HG03103 (cell line): Measurements from ENCODE around the gene WNT2.
"Not testable (repeated sequence)": the region's sequence is repeated elsewhere in the genome, so short reads cannot be mapped to it uniquely, and the experiment has no call there.

Experiments used
- ATAC-seq: cut with Tn5 transposase; IDR thresholded peaks from one replicate; pipeline ENCODE4 v1.9.1; 2021; ENCODE audit warnings: low read depth; ENCODE audit not compliant: unreplicated experiment

Gene WNT2

DNA sequence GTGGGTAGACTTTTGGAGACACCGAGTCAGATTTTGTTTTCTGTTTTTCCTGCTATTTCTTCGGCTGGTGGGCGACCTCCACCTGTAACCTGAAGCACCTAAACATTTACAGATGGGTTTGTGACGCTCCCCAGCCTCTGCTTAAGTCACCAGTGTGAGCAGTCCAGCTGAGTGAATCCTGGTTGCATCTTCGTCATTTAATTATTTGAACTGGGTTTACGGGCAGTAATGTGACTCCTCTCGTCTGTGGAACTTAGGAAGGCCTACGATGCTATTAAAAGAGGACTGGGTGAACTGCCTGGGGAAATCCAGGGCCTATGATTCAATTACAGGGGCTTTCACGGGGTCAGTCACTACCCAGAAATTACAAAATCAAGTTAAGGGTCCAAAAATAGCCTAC is 52.5 kb downstream of the WNT2 start:
- no peak for ATAC-seq

DNA sequence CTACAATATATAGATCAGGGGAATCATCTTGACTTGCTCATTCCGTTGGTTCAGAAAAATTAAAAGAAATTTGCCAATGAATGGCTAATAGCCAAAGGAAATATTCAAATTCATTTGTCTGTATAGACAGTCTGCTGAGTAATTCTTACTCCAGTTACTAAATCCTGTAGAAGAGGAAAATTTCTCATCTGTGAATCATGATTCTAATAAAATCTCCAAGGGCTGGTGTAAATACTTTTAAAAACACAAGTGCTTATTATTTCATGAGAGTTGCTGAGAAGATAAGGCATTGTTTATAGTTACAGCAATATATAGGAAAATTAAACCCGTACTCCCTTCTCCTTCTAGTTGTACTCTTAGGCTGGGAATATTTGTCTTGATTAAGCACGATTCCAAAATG is 53.0 kb downstream of the WNT2 start:
- no peak for ATAC-seq

DNA sequence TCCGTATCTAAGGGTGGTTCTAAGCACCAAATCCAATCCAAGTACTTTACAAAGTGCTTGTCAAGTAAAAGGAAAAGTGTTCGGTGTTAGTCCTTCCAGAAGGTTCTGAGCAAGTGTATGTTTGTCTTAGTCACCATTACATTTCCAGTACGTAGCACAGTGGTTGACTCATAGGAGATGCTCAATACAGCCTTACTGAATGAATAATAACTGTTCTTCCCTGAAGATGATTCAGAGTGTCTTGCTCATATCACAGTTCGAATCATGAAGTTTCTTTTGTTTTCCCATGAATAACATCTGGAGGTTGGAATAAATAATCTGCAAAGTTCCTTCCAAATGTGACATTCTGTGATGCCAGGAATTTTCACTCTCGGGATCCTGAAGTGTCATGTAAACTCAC is 53.4 kb downstream of the WNT2 start:
- no peak for ATAC-seq

DNA sequence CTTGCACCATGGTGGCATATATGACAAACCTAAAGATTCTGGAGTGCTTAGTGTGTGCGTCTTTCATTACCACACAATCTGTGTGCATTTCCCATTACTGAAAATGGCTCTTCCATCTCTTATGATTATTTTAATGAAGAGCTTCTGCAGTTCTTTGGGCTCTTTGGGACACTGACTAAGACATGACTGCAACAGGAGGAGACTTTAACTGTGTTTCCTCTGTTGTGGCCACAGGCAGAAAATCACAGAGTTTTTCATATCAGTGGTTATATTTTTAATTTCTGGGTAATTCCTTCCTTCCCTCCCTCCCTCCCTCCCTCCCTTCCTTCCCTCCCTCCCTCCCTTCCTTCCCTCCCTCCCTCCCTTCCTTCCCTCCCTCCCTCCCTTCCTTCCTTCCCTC is 58.1 kb downstream of the WNT2 start:
- no peak for ATAC-seq

DNA sequence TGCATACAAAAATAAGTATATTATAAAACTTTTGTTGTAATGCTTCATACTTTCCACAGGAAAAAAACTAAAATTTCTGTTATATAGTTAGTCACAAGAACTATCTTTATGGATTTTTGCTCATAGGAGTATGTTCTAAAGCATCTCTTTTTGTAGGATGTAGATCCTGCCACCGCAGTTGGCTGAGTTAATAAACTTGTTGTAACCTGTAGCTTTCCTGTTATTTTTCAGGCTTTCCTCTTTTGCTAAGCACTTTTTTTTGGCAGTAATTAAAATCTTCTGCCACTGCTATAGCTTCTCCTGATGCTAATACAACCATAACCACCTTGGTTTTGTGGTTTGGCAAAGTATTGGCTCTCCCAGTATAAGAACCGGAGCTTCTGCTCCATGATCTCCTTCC is 60.3 kb downstream of the WNT2 start:
- no peak for ATAC-seq

DNA sequence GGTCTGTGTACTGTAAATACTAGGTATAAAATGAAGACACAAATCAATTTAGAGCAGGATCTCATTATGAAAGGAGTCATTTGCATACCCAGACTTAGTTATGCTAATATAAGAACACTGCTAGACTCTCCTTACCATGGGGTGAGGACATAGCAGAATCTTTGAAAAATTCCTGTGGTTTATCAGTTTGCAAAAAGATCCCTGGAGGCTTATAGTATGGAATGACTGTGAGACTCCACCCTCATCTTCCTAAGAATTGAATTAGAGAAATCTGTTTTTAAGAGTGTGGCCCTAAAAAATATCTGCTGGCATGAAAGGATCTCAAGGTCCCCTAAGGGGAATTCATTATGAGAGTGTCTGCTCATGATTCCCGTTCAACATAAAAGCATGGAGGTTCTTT is 63.2 kb downstream of the WNT2 start:
- no peak for ATAC-seq

DNA sequence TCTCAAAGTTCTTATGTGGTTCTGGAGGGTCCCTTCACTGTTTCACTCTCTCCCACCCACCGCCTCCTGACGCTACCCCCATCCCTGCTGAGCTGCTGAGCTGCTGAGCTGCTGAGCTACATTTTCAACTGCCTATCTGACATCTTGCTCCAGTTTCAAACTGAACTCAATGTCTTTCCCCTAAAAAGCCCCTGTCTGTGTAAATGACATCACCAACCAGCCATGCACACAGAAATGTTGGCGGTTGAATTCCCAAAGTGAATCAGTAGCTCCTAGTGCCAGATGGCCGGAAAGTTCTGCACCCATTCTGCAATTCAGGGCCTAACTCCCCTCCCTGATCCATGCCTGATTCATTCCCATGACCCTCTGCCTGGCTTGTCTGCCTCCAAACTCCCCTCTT is 71.2 kb downstream of the WNT2 start:
- ATAC-seq, result no peak

DNA sequence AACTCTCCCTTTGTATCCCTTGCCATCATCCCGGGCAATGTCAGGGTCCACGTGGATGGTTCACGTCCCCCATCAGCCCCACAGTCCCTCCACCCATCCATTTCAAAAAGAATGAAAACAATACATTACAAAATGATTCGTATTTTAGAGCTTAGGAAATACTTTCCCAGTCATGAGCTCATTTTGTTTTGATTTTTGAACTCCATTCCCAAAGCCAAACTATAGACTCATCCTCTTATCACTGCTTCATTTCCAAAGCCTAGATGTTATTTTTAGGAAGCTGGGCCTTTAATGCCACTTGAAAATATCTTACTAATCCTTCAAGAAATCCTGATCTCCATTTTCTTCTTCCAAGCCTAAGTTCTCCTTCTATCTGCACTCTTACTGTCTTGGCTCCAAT is 72.1 kb downstream of the WNT2 start:
- ATAC-seq, result no peak

DNA sequence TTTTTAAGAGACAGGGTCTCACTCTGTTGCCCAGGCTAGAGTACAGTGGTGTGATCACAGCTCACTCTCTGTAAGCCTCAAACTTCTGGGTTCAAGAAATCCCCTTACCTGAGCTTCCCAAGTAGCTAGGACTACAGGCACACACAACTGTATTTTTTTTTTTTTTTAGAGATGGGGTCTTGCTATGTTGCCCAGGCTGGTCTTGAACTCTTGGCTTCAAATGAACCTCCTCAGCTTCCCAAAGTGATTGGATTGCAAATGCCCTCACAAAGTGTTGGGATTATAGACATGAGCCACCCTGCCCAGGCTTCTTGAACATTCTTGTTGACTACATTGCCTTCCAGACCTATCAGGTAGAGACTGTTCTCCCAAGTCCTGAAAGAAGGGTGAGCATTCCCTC is 72.6 kb downstream of the WNT2 start:
- ATAC-seq, result no peak

DNA sequence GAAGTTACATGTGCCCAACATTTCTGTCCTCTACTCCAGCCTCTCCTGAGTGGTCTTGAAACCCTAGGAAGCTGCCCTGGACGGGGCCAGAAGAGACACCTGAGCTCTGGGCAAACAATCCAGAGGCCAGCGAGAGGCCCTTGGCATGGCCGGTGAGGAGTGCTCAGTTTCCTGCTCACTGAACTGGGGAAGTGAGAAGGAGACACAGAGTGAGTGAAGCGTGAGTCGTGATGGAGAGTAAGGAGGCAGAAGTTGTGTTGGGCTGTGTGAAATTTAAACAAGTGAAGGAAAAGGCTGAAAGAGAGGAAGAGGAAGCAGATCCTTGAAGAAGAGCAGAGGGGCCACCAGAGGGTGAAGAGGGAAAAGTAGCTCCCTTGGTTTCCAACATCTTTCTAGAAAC is 73.2 kb downstream of the WNT2 start:
- ATAC-seq, result no peak

DNA sequence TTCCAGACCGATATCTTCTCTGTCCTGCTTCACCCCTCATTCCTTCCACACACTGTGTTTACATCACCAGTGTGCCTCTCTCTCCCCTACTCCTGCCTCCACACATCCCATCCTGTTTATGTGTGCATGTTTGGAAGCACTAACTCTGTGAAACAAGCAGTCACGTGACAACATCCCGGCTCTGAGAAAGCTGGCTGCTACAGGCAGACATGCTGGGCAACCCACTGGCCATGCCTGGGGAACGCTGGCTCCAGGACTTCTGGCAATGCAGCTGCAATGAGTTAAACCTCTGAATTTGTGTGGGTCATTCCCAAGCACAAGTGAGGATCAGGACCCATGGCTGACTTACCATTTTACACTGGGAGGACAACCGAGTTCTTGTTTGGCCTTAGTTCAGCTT is 74.0 kb downstream of the WNT2 start:
- ATAC-seq, result no peak

DNA sequence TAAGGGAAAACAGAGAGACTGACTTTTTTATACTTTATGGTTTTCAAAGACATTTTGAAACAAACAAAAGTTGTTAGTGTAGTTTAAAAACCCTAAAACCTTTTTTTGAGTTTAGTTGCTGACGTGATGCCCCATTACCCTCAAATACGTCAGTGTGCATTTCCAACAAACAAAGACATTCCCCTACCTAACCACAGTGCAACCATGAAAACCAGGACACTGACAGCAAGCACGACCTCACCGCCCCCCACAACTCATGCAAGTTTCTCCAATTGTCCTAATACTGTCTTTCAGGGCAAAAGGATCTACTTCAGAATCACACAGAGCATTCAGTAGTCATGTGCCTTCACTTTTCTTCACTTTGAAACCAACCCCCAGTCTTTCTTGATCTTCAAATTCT is 75.0 kb downstream of the WNT2 start:
- no peak for ATAC-seq

DNA sequence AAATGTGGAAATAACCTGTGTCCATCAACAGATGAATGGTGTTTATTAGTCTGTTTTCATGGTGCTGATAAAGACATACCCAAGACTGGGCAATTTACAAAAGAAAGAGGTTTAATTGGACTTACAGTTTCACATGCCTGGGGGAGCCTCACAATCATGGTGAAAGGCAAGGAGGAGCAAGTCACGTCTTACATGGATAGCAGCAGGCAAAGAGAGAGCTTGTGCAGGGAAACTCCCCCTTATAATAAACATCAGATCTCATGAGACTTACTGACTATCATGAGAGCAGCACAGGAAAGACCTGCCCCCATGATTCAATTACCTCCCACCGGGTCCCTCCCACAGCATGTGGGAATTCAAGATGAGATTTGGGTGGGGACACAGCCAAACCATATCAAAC is 77.2 kb downstream of the WNT2 start:
- ATAC-seq, result not testable (repeated sequence)

DNA sequence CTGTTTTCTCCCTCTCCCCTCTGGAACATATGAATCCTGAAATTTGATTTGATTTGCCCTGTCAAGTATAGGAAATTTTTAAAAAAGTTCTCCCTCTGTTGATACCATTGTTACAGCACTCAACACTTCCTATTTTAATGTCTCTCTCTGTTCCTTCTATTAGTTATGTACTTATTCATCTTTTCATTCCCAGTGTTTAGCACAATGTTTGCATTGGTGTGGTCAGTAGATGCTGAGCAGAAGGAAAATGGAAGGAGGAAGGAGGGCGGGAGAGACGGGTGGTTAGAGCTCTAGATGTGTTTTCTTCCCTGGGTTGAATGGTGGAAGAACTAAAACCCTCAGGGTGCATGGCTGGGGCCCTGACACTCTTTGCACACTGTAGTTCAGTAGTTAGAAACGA is 79.5 kb downstream of the WNT2 start:
- no peak for ATAC-seq

DNA sequence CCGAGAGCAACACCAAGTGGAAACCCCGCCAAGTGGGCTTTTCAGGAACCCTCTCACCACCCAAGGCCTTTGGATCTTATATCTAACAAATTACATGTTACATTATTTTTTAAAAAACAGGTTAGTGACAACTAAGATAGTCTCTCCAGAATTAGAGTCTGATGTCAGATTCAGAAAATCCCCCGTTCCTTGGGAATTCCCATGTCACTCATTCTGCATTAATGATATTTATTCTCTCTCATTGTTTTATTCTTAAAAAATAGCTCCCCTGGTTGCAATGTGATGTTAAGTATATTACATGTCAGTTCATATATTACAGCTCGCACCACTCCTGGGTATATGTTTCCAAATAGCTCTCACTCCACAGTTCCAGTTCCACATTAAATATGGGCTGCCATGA is 81.8 kb downstream of the WNT2 start:
- no peak for ATAC-seq

DNA sequence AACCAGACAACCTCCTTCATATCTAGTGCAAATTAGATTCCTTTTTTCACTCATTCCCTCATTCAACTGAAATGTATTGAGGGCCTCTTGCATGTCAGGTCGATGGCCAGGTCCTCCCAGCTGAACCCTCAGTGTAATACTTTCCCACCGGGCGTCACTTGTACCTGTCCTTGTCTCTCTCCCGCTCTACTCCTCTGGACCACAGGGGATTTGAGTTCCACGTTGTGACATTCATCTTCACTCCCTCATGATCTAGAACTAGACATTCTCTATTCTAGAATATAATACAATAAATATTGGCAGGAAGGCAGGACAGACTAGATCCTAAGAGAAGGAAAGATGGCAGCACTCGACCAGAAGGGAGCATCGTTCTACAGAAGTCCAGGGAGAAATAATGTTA is 83.9 kb downstream of the WNT2 start:
- no peak for ATAC-seq

DNA sequence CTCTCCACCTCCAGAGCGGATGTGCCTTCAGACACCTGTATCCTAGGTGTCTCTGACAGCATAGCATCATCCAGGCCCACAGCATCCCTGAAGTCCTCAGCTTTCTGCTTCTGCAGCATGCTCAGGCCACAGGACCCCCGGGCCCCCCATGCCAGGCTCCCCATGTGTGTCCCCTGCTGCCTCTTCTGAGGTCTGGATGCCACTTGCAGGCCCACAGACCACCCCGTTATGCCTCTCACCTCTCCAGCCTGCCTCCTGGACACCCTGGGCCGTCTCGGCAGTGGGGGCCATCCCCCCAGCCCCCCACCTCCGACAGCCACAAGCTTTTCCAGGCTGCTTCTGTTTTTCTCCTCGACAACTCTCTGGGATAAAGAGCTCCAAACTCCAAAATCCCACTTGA is 84.4 kb downstream of the WNT2 start:
- ATAC-seq, result no peak

DNA sequence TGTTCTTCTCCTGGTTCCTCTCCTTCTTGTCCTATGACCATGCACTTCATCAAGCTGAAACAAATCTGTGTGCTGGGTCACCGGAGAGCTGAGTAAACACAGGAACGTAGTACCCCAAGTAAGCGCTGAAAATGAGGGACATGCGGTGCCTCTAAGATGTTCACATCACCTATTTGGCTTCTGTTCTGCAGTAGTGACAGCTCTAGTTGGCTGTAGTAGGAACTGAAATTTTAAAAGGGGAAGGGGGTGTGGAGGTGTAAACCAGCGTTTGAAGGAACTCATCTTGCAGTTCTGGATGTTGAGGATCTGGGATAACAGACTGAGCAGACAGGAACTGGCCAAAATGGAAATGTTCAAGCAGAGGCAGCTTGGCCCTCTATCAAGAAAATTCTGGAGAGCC is 85.2 kb downstream of the WNT2 start:
- no peak for ATAC-seq

DNA sequence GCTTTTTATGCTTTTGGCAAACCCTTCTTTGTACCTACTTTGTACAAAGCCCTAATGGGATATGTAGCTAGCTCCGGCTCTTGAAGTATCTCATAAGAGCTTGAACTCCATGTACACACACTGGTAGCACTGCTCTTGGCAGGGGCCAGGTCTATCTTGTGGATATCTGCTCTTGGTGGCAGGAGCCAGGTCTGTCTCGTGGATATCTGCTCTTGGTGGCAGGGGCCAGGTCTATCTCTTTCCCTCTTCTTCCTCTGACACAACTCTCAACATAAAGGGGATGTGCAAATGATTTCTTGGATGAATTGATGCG is 91.9 kb downstream of the WNT2 start:
- ATAC-seq, result no peak

DNA sequence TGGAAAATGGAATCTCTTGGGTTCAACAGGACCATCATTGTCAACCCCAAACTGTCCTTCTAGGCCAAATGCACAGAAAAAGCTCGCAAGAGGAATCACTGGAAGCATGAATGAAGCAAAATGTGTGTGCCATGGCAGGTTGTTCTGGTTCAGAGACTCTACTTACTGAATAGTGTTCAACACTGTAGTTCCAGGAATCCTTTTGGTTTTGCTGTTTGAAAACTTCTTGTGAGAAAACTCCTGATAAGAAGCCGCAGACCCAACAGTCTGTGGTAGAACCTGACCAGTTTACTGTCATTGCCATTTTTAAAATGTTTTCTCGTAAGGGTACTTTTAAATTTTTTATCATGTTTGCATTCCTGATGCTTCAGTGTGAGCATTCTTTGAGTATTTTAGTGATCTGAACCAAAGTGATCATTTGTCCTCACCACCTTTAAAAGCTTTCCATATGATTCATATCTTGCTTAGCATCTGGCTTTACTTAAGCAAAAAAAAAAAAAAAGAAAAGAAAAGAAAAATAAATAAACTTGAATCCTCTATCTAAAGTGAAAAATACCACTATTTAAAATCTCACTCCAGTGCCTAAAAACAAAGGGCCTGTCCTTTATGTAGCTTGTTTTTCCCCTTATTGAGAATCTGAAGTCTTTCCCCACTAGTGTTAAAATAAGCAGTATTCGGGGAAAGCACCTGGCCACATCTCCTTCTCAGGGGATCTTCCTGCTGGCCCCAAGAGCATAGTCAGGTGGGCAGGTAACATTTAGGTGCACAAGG is 92.4 kb downstream of the WNT2 start:
- ATAC-seq, result peak; percentile 51

DNA sequence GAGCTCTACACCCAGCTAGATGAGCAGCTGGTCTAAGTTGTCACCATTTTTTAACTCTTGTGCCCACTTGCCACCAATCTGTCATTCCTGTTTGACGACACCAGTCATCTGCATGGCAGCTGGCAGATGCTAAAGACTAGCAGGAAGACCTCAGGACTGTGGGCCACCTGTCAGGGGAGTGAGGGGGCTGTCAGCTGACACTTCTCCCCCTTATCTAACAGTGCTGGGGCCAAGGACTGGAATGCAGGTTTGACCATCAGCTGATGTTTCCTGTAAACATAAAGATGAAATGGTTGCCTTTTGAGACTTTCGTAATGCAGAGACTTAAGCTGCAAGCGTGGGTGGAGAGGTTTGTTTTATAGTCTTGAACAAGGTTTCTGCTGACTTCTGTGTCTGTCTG is 93.5 kb downstream of the WNT2 start:
- no peak for ATAC-seq

DNA sequence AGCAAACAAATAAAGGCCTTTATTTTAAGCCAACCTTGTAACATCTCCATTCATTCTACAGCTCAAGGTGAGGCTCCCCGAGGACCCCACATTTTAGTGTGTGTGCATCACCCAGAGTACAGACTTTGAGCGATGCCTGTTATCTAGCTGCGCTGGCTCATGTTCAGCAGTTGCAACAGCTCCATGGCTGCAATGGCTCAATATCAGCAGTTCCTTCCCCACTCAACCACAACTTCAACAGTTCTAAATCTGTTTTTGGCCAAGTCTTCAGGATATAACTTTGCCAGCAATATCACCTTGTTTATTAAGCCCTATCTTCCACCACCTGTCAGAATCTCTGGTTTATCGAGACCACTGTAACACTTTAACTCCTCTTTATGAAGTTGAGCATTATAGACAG is 95.8 kb downstream of the WNT2 start:
- ATAC-seq, result no peak

DNA sequence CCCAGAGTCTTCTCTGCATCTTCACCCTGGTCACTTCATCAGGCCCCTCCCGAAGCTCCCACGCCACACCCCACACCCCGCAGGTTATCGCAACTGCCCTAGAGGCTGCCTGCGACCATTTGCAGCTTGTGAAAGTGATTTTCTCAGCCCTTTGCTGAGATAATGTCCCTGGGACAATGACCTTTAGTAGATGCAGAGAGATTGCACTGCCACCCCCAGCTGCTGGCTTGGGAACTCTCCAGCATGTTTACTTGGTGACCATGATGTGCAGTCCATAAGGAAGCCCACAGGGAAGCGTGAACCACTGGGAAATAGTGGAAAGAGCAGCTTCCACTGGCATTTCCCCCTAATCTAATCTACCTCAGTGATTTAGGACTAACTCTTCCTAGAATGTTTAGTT is 97.3 kb downstream of the WNT2 start:
- no peak for ATAC-seq
